NCI-H345 treated with DMSO at 0.1 percent for 48 hours (cell line): ENCODE measurements around the gene SFI1.

Experiments used
- DNase-seq: peaks from one replicate; lab custom pipeline; 2025; ENCODE audit not compliant: unreplicated experiment; lab: John Stamatoyannopoulos, UW

SFI1 gene

GRCh38 chr22:31661851-31662667 is 165.7 kb downstream of the SFI1 start, which contains the start of gene PISD:
Gene PISD, minus strand, starts transcription at chr22:31662215. Its CDS starts 7 bp downstream, at chr22:31662208.
- DNase-seq, result peak; percentile 89

GRCh38 chr22:31662668-31663037 is 166.3 kb downstream of the SFI1 start:
- no peak for DNase-seq
